ENCODE data around the gene SALL3. TPM values are rescaled to one million over a fixed set of nuclear protein-coding genes. Genes with fewer than 3 reads are reported as not detected.

SALL3 gene
- total RNA-seq, 4 donors from 2014 or later: not detected

- DNase-seq: no peak
- TF ChIP-seq CTCF (IDR thresholded peaks at IDR 0.05) (no peak), POLR2A (IDR thresholded peaks at IDR 0.05) (no peak)
Observed at GRCh38 chr18:78965917-78966792, 13.5 kb upstream of the SALL3 start.

GRCh38 chr18:78966793-78967106 lies 12.9 kb upstream of the SALL3 start:
- H3K36me3 ChIP-seq: no peaks in the 10 kb centered on the region
- TF ChIP-seq CTCF (IDR thresholded peaks at IDR 0.05) (no peak), POLR2A (IDR thresholded peaks at IDR 0.05) (no peak)
- H3K27ac ChIP-seq: no peak overlapping the region
- H3K27me3 ChIP-seq: no peaks in the 10 kb centered on the region
- H3K4me1 ChIP-seq: no peaks in the 10 kb centered on the region
- no peak overlapping the region for H3K4me3 ChIP-seq
- peaks cover 0 to 4% (median 0%) of the 10 kb centered on the region in 4 donors for H3K9me3 ChIP-seq
- DNase-seq: no peak

More at GRCh38 chr18:78965917-78966792, 13.5 kb upstream of the SALL3 start:
- no peaks in the 10 kb centered on the region for H3K36me3 ChIP-seq
- H3K4me3 ChIP-seq: no peak overlapping the region
- H3K27ac ChIP-seq: no peak overlapping the region
- peaks cover 0 to 4% (median 0%) of the 10 kb centered on the region in 4 donors for H3K9me3 ChIP-seq
- H3K4me1 ChIP-seq: no peaks in the 10 kb centered on the region
- no peaks in the 10 kb centered on the region for H3K27me3 ChIP-seq

GRCh38 chr18:78967692-78968091 lies 11.9 kb upstream of the SALL3 start:
- H3K27ac ChIP-seq: no peak overlapping the region
- H3K4me1 ChIP-seq: no peaks in the 10 kb centered on the region
- H3K4me3 ChIP-seq: no peak overlapping the region
- DNase-seq: no peak
- TF ChIP-seq CTCF (IDR thresholded peaks at IDR 0.05): no peak
- no peak for TF ChIP-seq POLR2A (IDR thresholded peaks at IDR 0.05)
- H3K9me3 ChIP-seq: peaks cover 0 to 4% (median 0%) of the 10 kb centered on the region in 4 donors
- no peaks in the 10 kb centered on the region for H3K27me3 ChIP-seq
- no peaks in the 10 kb centered on the region for H3K36me3 ChIP-seq

GRCh38 chr18:78969574-78970315 lies 9.9 kb upstream of the SALL3 start:
- no peaks in the 10 kb centered on the region for H3K9me3 ChIP-seq
- peaks cover 0 to 17% of the 10 kb centered on the region in 2 donors for H3K27me3 ChIP-seq
- no peak overlapping the region for H3K4me3 ChIP-seq
- H3K36me3 ChIP-seq: no peaks in the 10 kb centered on the region
- H3K27ac ChIP-seq: no peak overlapping the region
- TF ChIP-seq CTCF (IDR thresholded peaks at IDR 0.05) (no peak), POLR2A (IDR thresholded peaks at IDR 0.05) (no peak)
- no peak for DNase-seq
- H3K4me1 ChIP-seq: peaks cover 0 to 12% (median 2%) of the 10 kb centered on the region in 4 donors

GRCh38 chr18:78970774-78971333 lies 8.8 kb upstream of the SALL3 start:
- DNase-seq: no peak
- H3K27me3 ChIP-seq: peaks cover 0 to 17% of the 10 kb centered on the region in 2 donors
- no peaks in the 10 kb centered on the region for H3K9me3 ChIP-seq
- H3K27ac ChIP-seq: no peak overlapping the region
- TF ChIP-seq POLR2A (IDR thresholded peaks at IDR 0.05): no peak
- no peak for TF ChIP-seq CTCF (IDR thresholded peaks at IDR 0.05)
- H3K36me3 ChIP-seq: no peaks in the 10 kb centered on the region
- H3K4me1 ChIP-seq: peaks cover 0 to 12% (median 2%) of the 10 kb centered on the region in 4 donors
- H3K4me3 ChIP-seq: no peak overlapping the region
